RWPE2 (cell line): ENCODE data around the gene ENDOV.
"Not testable (repeated sequence)": the region's sequence is repeated elsewhere in the genome, so short reads cannot be mapped to it uniquely, and the experiment has no call there.

Experiments
- ATAC-seq: fragments of 200-7000 bp; cut with Tn5 transposase; 3 replicates; pipeline ENCODE4 v1.9.1; 2021; ENCODE audit warnings: low read depth
- DNase-seq: peaks from one replicate; pipeline ENCODE4 v3.0.0-alpha.2; 2020; ENCODE audit warnings: low spot score
- H3K27ac ChIP-seq: fragments of 450-650 bp; 2 replicates; pipeline ENCODE4 v1.5.1; 2017; ENCODE audit warnings: mild to moderate bottlenecking; ENCODE audit not compliant: poor library complexity, severe bottlenecking
- H3K27me3 ChIP-seq: fragments of 250-450 bp; sonication (Bioruptor Pico); 2 replicates; pipeline ENCODE4 v1.5.1; 2021; ENCODE audit warnings: mild to moderate bottlenecking, moderate library complexity; ENCODE audit not compliant: insufficient read depth, poor library complexity, severe bottlenecking
- H3K36me3 ChIP-seq: fragments of 250-450 bp; sonication (Bioruptor Pico); 2 replicates; pipeline ENCODE4 v1.5.1; 2020; ENCODE audit warnings: low read depth, mild to moderate bottlenecking, moderate library complexity
- H3K4me1 ChIP-seq: fragments of 250-450 bp; sonication (Bioruptor Pico); 2 replicates; pipeline ENCODE4 v1.5.1; 2021; ENCODE audit warnings: mild to moderate bottlenecking, moderate library complexity; ENCODE audit not compliant: insufficient read depth, poor library complexity, severe bottlenecking
- H3K4me3 ChIP-seq: fragments of 250-450 bp; sonication (Bioruptor Pico); 2 replicates; pipeline ENCODE4 v1.5.1; 2021; ENCODE audit warnings: mild to moderate bottlenecking, moderate library complexity; ENCODE audit not compliant: severe bottlenecking
- H3K9me3 ChIP-seq: fragments of 250-450 bp; sonication (Bioruptor Pico); 2 replicates; pipeline ENCODE4 v1.5.1; 2021; ENCODE audit warnings: mild to moderate bottlenecking, moderate library complexity; ENCODE audit not compliant: severe bottlenecking
- TF ChIP-seq, protein P1 (sequence below): fragments of 450-650 bp; IDR thresholded peaks from one replicate; pipeline ENCODE4 v1.5.1; 2017; ENCODE audit warnings: mild to moderate bottlenecking, moderate library complexity; ENCODE audit not compliant: poor library complexity, severe bottlenecking

ENDOV gene

GRCh38 chr17:80406146-80406545, 8.8 kb upstream of the ENDOV start:
- Histone ChIP-seq H3K9me3 (no peaks in the 10 kb centered on the region), H3K4me1 (no peaks in the 10 kb centered on the region), H3K27ac (no peak overlapping the region), H3K36me3 (no peaks in the 10 kb centered on the region), H3K27me3 (no peaks in the 10 kb centered on the region), H3K4me3 (no peak overlapping the region)
- ATAC-seq (no peak), DNase-seq (no peak)
- TF ChIP-seq, protein P1, sequence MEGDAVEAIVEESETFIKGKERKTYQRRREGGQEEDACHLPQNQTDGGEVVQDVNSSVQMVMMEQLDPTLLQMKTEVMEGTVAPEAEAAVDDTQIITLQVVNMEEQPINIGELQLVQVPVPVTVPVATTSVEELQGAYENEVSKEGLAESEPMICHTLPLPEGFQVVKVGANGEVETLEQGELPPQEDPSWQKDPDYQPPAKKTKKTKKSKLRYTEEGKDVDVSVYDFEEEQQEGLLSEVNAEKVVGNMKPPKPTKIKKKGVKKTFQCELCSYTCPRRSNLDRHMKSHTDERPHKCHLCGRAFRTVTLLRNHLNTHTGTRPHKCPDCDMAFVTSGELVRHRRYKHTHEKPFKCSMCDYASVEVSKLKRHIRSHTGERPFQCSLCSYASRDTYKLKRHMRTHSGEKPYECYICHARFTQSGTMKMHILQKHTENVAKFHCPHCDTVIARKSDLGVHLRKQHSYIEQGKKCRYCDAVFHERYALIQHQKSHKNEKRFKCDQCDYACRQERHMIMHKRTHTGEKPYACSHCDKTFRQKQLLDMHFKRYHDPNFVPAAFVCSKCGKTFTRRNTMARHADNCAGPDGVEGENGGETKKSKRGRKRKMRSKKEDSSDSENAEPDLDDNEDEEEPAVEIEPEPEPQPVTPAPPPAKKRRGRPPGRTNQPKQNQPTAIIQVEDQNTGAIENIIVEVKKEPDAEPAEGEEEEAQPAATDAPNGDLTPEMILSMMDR = no peak

GRCh38 chr17:80407917-80408316, 7.0 kb upstream of the ENDOV start:
- peak; percentile 6 for DNase-seq
- not testable (repeated sequence) for H3K27me3 ChIP-seq, H3K27ac ChIP-seq, H3K9me3 ChIP-seq, H3K36me3 ChIP-seq, H3K4me3 ChIP-seq, H3K4me1 ChIP-seq, ATAC-seq

DNA sequence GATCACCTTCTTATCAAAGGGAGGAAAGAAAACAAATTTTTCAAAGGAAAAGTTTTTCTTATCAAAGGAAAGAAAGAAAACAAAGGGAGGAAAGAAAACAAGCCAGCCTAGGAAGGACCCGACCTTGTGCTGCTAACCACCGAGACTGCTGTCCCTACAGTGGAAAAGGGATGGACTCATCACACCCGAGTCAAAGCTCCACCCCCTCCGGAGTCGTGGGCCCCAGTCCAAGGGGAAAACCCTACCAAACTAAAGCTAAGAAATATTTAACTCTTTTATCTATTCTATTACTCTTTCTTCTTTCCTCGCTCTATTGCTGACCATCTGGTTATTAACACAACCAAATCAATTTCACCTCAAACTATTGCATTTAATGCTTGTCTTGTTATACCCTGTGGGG, 6.1 kb upstream of the ENDOV start:
- no peak for ATAC-seq

DNA sequence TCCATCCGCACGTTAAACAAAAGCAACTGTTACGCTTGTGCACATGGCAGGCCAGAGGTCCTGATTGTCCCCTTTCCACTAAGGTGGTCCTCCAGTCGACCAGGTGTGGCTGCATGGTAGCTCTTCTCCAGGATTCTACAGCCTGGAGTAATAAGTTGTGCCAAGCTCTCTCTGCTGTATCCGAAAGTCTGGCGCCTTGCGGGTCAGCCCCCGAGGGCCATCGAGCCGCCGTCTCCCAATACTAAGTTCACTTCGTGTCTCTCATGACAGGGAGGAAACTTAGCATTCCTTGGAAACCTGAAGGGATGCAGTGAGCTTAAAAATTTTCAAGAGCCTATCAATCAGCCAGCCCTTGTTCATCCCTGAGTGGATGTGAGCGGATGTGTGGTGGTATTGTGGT, 5.3 kb upstream of the ENDOV start:
- H3K27ac ChIP-seq = no peak overlapping the region
- TF ChIP-seq, protein P1 = no peak
- H3K4me3 ChIP-seq = no peak overlapping the region
- no peak for ATAC-seq
- H3K36me3 ChIP-seq = no peaks in the 10 kb centered on the region
- no peaks in the 10 kb centered on the region for H3K27me3 ChIP-seq
- peak; percentile 20 for DNase-seq
- H3K4me1 ChIP-seq = no peaks in the 10 kb centered on the region
- H3K9me3 ChIP-seq = no peaks in the 10 kb centered on the region

More for the DNA sequence above, 6.1 kb upstream of the ENDOV start:
- Histone ChIP-seq H3K4me1 (no peaks in the 10 kb centered on the region), H3K9me3 (no peaks in the 10 kb centered on the region), H3K4me3 (no peak overlapping the region), H3K27ac (no peak overlapping the region), H3K27me3 (no peaks in the 10 kb centered on the region), H3K36me3 (no peaks in the 10 kb centered on the region)
- TF ChIP-seq, protein P1 = no peak
- DNase-seq = peak; percentile 12

- not testable (repeated sequence) for H3K36me3 ChIP-seq, H3K4me1 ChIP-seq, H3K4me3 ChIP-seq, H3K9me3 ChIP-seq, H3K27ac ChIP-seq, H3K27me3 ChIP-seq, ATAC-seq
- peak; percentile 12 for DNase-seq
Observed at GRCh38 chr17:80410441-80411087, 4.4 kb upstream of the ENDOV start.

DNA sequence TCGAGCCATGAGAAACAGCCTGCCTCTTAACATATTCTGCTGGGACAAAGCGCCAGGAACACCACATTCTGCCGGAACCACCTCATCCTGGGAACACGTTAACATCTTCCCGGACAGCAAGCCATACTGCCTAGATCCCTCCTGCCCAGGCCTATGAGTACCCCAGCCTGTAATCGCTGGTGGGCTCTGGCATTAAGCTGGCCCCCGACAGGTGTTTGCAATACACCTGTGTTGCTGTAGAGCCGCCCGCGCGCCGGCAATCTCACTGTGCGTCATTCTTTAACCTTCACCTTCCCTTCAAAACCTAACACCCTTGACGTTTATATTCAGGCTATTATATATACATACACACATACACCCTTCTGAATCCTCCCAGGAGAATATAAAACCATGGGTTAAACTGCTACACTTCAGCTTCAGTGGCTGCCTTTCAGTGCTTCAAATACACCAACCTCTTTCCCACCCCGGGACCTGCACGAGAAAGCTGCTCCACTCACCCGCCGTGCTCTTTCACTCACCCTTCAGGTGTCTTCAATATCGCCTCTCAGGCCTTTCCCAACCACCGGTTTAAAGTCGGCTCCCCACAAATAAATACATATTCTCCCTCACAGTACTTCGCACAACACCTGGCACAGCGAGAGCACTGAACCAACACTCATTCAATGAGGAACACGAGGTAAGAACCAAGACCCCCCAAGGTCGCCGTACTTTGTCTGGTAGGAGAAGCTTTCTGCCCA, 1.0 kb upstream of the ENDOV start:
- ATAC-seq (peak; percentile 13; the same call in 2 of the 3 replicates), DNase-seq (peak; percentile 47)
- peaks cover 3% of the 10 kb centered on the region for H3K4me1 ChIP-seq
- H3K27me3 ChIP-seq = no peaks in the 10 kb centered on the region
- H3K27ac ChIP-seq = no peak overlapping the region
- no peaks in the 10 kb centered on the region for H3K9me3 ChIP-seq
- TF ChIP-seq, protein P1 = no peak
- H3K36me3 ChIP-seq = 0 out of 2 replicates have a peak, but pooled peaks cover 19% of the 10 kb centered on the region
- H3K4me3 ChIP-seq = peak overlapping the region; percentile 84
